Measurements from ENCODE around the gene PRKD2. TPM values are rescaled to one million over a fixed set of nuclear protein-coding genes. Genes with fewer than 3 reads are reported as not detected.

Gene PRKD2
- total and polyA plus RNA-seq, 5 experiments from 2014 or later = 28.6 to 102 (median 79.7) TPM

DNA sequence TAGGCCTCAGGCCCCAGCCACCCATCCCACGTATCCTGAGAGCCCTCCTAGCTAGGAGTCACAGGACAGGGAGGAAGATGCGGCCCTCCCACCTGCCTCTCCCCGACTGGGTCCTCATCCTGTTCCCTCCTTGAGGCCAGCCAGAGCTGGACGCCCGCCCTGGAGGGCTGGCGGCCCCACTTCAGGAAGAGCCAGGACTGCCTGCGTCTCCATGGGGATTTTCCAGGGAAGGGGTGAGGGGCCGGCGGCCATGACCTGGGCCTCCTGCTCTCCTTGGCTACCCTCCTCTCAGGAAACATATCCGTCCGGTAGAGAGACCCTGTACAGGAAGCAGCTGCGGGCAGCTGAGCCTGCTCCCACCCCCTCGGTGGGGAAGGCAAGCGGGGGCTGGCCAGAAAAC is 11.3 kb upstream of the PRKD2 start:
- no peaks in the 10 kb centered on the region for H3K27me3 Mint-ChIP-seq
- POLR2A ChIA-PET = interaction anchor here (0.6 to 5.8 kb wide), 7 partner anchors 10 to 133 kb away, joined by 3 to 52 read pairs (median 5); no protein-coding TSS in a partner anchor
- H3K27ac Mint-ChIP-seq = peak overlapping the region in 3 of 10 donors; percentile 15 to 81 (median 26)
- DNase-seq (no peak), ATAC-seq (no peak)
- no peaks in the 10 kb centered on the region for H3K9me3 Mint-ChIP-seq
- peaks cover 0 to 72% (median 8%) of the 10 kb centered on the region in 3 donors for H3K36me3 Mint-ChIP-seq
- peaks cover 19 to 29% (median 25%) of the 10 kb centered on the region in 4 donors for H3K4me1 Mint-ChIP-seq
- H3K4me3 Mint-ChIP-seq = peak overlapping the region in 2 of 10 donors; percentile 24 to 47

DNA sequence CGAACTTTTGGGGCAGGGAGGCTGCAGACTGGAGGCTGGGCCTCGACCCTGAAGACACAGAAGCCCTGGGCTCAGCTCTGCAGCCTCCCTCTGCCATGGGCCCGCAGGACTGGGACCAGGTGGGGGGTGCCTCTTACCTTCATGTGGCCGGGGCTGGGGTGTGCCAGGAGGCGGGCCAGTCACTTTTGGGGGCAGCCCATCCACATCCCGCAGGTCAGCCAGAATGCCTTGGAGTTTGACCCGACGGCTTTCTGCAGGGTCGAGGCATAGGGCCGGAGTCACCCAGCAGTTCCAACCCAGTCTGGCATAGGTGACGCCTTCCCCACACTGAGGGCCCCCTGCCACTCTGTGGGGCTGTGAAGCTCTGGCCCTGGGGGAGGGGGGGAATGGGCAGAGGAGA is 10.8 kb upstream of the PRKD2 start:
- Mint-ChIP-seq H3K4me3 (no peak overlapping the region), H3K27me3 (no peaks in the 10 kb centered on the region), H3K4me1 (peaks cover 20 to 31% (median 27%) of the 10 kb centered on the region in 4 donors), H3K36me3 (peaks cover 0 to 68% (median 8%) of the 10 kb centered on the region in 3 donors), H3K9me3 (no peaks in the 10 kb centered on the region), H3K27ac (no peak overlapping the region)
- DNase-seq (no peak), ATAC-seq (no peak)
- POLR2A ChIA-PET = interaction anchor here (0.6 to 5.8 kb wide), 6 partner anchors 10 to 132 kb away, joined by 3 to 52 read pairs (median 9); no protein-coding TSS in a partner anchor

DNA sequence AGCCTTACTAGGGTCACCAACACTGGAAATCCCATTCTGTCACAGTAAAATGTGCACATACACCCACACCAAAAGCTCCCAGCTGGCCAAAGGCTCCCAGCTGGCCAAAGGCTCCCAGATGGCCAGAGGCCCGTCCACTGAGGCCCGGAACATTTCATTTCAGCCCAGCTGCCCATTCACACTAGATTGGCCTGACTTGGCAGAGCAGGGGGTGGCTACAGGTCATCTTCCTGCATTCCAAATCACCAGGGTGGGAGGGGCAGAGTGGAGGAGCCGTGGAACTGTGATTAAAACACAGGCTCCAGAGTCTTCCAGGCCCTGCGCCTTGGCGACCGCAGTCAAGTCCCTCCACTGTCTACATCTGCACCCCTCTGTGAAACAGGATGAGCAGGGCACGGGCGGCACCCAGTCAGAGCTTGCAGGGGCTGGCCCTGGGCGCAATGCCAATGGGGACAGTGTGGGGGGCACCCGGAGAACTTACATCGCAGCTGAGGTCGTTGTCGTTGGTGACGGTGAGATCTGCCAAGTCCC is 10.1 kb upstream of the PRKD2 start:
- Mint-ChIP-seq H3K27ac (no peak overlapping the region), H3K36me3 (peaks cover 0 to 67% (median 8%) of the 10 kb centered on the region in 3 donors), H3K4me1 (peaks cover 27 to 36% (median 28%) of the 10 kb centered on the region in 4 donors), H3K9me3 (no peaks in the 10 kb centered on the region), H3K27me3 (no peaks in the 10 kb centered on the region), H3K4me3 (no peak overlapping the region)
- no peak for DNase-seq
- POLR2A ChIA-PET = interaction anchor here (1.4 to 5.8 kb wide), 4 partner anchors 9 to 22 kb away, joined by 3 to 52 read pairs (median 26); no protein-coding TSS in a partner anchor
- ATAC-seq = no peak

DNA sequence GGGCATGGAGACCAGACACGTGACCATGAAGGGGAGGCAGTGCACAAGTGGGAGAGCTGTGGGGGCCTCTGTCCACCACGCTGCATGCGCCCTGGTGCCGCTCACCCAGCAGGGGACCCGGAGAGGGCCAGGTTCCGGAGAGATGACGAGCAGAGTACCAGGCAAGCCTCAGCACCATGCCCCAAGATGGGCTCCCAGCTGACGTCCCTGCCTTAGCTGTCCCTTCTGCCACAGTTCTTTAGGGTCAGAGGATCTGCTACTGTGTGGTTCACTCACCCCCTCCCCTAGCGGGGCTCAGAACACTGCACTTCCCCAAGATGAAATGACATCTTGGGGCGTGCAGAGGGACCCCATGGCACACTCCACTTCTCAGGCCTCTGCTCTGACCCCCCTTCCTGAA is 9.6 kb upstream of the PRKD2 start:
- POLR2A ChIA-PET = interaction anchor here (1.4 to 5.8 kb wide), 3 partner anchors 12 to 22 kb away, joined by 3 to 52 read pairs (median 48); no protein-coding TSS in a partner anchor
- DNase-seq (no peak), ATAC-seq (no peak)
- peaks cover 0 to 65% (median 8%) of the 10 kb centered on the region in 3 donors for H3K36me3 Mint-ChIP-seq
- H3K27ac Mint-ChIP-seq = peak overlapping the region in 2 of 10 donors; percentile 40 to 55
- H3K4me1 Mint-ChIP-seq = peaks cover 24 to 35% (median 29%) of the 10 kb centered on the region in 4 donors
- peak overlapping the region in 1 of 10 donors; percentile 29 for H3K4me3 Mint-ChIP-seq
- no peaks in the 10 kb centered on the region for H3K9me3 Mint-ChIP-seq
- H3K27me3 Mint-ChIP-seq = no peaks in the 10 kb centered on the region

DNA sequence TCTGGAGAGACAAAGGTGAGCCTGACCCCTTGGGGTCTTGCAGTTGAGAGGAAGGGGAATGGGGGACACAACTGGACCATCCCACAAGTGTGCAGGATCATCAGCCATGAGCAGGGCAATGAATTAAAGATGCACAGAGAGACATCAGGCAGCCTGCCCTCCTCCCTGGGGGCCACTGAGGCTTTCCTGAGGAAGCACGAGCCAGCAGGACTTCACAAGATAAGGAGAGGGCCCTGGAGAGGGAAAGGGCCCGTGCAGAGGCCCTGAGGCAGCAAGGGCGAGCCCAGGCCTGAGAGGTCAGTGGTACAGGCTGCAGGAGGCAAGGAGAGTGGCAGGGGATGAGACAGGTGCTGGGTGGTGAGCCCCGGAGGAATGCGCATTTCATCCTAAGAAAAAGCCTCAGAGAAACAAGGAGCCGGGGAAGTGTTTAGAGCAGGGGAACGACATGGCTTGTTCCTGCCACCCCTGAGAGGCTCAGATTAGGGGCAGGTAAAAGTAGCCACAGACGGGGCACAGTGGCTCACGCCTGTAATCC is 9.0 kb upstream of the PRKD2 start:
- H3K4me3 Mint-ChIP-seq = no peak overlapping the region
- POLR2A ChIA-PET = interaction anchor here (1.4 to 5.8 kb wide), 3 partner anchors 12 to 21 kb away, joined by 3 to 52 read pairs (median 48); no protein-coding TSS in a partner anchor
- no peaks in the 10 kb centered on the region for H3K9me3 Mint-ChIP-seq
- H3K27me3 Mint-ChIP-seq = no peaks in the 10 kb centered on the region
- H3K27ac Mint-ChIP-seq = peak overlapping the region in 1 of 10 donors; percentile 55
- peaks cover 24 to 36% (median 31%) of the 10 kb centered on the region in 4 donors for H3K4me1 Mint-ChIP-seq
- DNase-seq = no peak
- ATAC-seq = no peak
- peaks cover 0 to 63% (median 8%) of the 10 kb centered on the region in 3 donors for H3K36me3 Mint-ChIP-seq

DNA sequence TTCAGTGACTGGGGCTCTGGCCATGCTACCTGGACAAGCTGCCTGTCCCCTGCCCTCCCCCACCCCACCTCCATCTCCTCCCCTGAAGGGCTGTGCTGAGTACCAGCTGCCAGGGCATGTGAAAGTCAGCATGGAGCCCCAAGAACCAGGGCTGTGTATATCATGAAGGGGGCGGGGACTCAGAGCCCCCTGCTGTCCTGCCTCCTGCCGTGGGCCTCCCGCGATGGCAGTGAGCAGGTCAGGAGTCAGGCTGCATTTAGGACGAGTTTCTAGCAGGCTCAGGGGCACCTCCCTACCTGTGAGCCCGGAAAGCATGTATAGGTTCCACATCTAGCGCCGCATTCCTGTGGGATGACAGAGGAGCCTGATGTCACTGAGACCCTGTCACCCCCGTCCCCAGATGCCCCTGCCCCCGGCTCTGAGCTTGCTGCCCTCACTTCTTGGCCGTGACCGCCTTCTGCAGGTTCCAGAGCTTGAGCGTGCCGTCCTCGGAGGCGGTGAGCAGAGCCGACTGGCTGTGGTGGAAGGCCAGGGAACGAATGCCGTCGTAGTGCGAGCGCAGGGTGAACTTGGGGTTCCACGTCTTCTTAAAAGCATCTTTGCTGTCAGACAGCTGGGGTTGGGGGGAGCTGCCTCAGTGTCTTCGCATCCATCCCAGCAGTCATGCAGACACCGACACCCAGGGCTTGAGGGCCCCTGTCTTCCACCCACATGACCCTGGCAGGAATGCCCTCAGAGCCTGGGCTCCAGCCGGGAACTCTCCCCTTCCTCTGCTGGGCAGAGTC is 8.3 kb upstream of the PRKD2 start:
- H3K9me3 Mint-ChIP-seq = no peaks in the 10 kb centered on the region
- H3K27me3 Mint-ChIP-seq = no peaks in the 10 kb centered on the region
- H3K36me3 Mint-ChIP-seq = peaks cover 0 to 60% (median 8%) of the 10 kb centered on the region in 3 donors
- ATAC-seq (no peak), DNase-seq (no peak)
- no peak overlapping the region for H3K4me3 Mint-ChIP-seq
- H3K4me1 Mint-ChIP-seq = peaks cover 24 to 40% (median 35%) of the 10 kb centered on the region in 4 donors
- H3K27ac Mint-ChIP-seq = no peak overlapping the region
- POLR2A ChIA-PET = interaction anchor here (5.8 kb wide), 1 partner anchor 11 kb away, joined by 52 read pairs; no protein-coding TSS in a partner anchor

DNA sequence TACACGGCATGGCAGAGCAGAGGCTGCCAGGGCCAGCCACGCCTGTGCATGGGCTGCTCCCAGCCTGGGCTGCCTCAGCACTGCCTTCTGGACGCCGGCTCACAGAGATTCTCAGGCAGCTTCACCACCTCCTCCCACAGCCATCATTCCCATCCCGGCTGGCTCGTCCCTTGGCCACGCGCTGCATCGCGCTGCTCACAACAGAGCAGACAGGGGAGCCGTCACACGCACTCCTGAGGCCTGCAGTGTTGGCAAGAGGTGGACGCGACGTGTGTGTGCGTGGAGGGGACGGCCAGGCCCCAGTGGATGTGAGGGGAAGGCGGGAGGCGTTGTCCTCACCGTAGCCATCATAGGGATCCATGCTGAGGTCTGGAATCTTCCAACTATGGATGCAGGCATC is 7.6 kb upstream of the PRKD2 start:
- no peak for ATAC-seq
- POLR2A ChIA-PET = interaction anchor here (5.8 kb wide), 1 partner anchor 10 kb away, joined by 52 read pairs; no protein-coding TSS in a partner anchor
- DNase-seq = no peak
- H3K4me1 Mint-ChIP-seq = peaks cover 27 to 42% (median 39%) of the 10 kb centered on the region in 4 donors
- H3K27ac Mint-ChIP-seq = peak overlapping the region in 2 of 10 donors; percentile 9 to 83
- no peak overlapping the region for H3K4me3 Mint-ChIP-seq
- H3K9me3 Mint-ChIP-seq = no peaks in the 10 kb centered on the region
- no peaks in the 10 kb centered on the region for H3K27me3 Mint-ChIP-seq
- peaks cover 0 to 61% (median 8%) of the 10 kb centered on the region in 3 donors for H3K36me3 Mint-ChIP-seq

DNA sequence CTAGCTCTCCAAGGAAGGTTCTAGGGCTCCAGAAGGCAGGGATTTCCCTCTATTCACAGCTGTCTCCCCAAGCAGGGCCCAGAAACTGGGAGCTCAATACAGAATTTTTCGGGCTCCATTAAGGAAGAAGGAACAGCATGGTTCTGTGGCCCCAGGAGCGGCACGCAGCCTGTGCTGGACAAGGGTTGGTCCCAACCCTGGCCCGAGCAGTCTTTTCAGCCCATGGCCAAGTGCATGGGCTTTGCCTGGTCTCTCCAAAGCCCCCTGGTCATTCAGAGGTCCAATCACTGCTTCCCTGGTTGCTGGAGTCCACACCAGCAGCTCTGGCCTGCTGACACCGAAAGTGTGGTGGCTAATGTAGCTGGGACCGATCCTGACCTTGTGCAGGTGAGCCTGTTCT is 6.6 kb upstream of the PRKD2 start:
- Mint-ChIP-seq H3K27ac (no peak overlapping the region), H3K36me3 (peaks cover 0 to 54% (median 5%) of the 10 kb centered on the region in 3 donors), H3K9me3 (no peaks in the 10 kb centered on the region), H3K4me1 (peaks cover 27 to 44% (median 40%) of the 10 kb centered on the region in 4 donors), H3K4me3 (peak overlapping the region in 2 of 10 donors; percentile 34 to 54), H3K27me3 (no peaks in the 10 kb centered on the region)
- no peak for DNase-seq
- POLR2A ChIA-PET = interaction anchor here (0.7 to 1.2 kb wide), 5 partner anchors 9 to 24 kb away, joined by 3 to 6 read pairs (median 3); no protein-coding TSS in a partner anchor
- no peak for ATAC-seq

DNA sequence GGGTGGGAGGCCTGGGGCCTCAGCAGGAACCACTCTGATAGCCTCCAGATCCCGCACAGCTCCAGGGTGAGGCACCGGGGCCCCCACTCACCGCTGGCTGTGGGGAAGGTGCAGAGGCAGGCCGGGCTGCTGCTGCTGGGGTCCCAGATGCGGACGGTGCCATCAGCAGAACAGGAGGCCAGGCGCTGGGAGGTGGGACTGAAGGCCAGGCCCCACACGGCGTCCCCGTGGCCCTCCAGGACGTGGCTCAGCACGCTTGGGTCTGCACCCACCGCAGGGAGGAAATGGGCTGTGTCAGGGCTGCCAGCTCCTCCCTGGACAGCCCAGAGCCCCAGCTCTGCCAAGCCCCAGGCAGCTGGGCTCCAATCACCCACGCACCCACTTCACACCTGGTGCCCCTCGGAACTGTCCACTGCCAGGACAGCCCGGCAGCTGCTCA is 6.1 kb upstream of the PRKD2 start:
- ATAC-seq (no peak), DNase-seq (no peak)
- POLR2A ChIA-PET = interaction anchor here (0.7 to 1.2 kb wide), 3 partner anchors 9 to 19 kb away, joined by 3 to 6 read pairs (median 3); no protein-coding TSS in a partner anchor
- H3K9me3 Mint-ChIP-seq = no peaks in the 10 kb centered on the region
- H3K4me1 Mint-ChIP-seq = peaks cover 29 to 47% (median 42%) of the 10 kb centered on the region in 4 donors
- peaks cover 0 to 54% (median 5%) of the 10 kb centered on the region in 3 donors for H3K36me3 Mint-ChIP-seq
- peak overlapping the region in 1 of 10 donors; percentile 73 for H3K27ac Mint-ChIP-seq
- H3K4me3 Mint-ChIP-seq = peak overlapping the region in 1 of 10 donors; percentile 54
- H3K27me3 Mint-ChIP-seq = no peaks in the 10 kb centered on the region

DNA sequence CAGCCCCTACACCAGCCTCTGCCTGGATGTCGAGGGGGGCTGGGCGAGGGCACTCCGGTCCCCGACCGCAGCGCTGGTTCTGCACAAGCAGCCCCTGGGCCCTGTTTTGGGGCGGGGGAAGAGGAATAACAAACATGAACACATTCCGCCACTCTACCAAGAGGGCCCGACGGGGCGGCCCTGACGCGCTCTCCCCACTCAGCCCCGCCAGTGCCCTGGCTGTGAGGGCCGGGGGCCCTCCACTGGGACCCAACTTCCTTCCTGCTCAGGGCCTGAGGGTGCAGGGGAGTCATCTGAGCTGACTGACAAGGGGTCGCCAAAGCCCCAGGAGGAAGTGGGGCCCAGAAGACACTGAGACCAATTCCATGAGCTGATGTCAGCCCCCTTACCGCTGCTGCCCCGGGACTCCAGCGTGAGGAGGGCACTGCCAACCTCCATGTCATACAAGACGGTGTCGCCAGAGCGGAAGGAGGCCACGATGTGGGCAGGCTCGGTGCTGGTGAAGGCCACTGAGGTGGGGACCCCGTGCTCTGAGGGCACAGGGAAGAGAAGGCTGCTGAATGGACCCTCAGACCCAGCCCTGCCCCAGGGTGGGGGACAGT is 5.6 kb upstream of the PRKD2 start:
- DNase-seq = no peak
- H3K27ac Mint-ChIP-seq = peak overlapping the region in 2 of 10 donors; percentile 61 to 73
- peaks cover 0 to 51% (median 5%) of the 10 kb centered on the region in 3 donors for H3K36me3 Mint-ChIP-seq

DNA sequence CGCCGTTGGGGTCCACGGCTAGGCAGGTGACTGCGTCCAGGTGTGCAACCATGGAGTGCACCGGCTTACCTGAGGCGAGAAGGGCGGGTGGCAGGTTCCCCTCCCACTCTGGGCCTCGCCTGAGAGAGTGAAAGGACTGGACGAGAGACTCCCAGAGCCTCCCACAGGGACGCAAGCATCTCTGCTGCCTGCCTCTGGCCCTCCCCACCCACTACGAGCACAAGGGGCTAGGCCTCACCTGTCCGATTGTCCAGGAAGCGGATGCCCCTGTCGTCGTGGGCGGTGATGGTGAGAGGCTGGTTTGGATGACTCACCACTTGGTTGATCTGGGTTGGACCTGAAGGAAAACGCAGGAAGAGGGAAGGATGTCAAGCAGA is 5.1 kb upstream of the PRKD2 start:
- Mint-ChIP-seq H3K27me3 (no peaks in the 10 kb centered on the region), H3K4me3 (peak overlapping the region in 2 of 10 donors; percentile 51 to 72), H3K27ac (peak overlapping the region in 5 of 10 donors; percentile 61 to 90 (median 74)), H3K4me1 (peaks cover 30 to 54% (median 48%) of the 10 kb centered on the region in 4 donors), H3K36me3 (peaks cover 0 to 47% (median 5%) of the 10 kb centered on the region in 3 donors), H3K9me3 (no peaks in the 10 kb centered on the region)
- POLR2A ChIA-PET = interaction anchor here (0.5 kb wide), 1 partner anchor 92 kb away, joined by 3 read pairs; no protein-coding TSS in a partner anchor
- ATAC-seq = no peak
- no peak for DNase-seq

More for the DNA sequence above, 5.6 kb upstream of the PRKD2 start:
- no peaks in the 10 kb centered on the region for H3K27me3 Mint-ChIP-seq
- H3K4me3 Mint-ChIP-seq = peak overlapping the region in 2 of 10 donors; percentile 51 to 72
- H3K4me1 Mint-ChIP-seq = peaks cover 32 to 51% (median 47%) of the 10 kb centered on the region in 4 donors
- POLR2A ChIA-PET = interaction anchor here (0.7 to 1.2 kb wide), 3 partner anchors 8 to 19 kb away, joined by 3 to 6 read pairs (median 3); no protein-coding TSS in a partner anchor
- no peaks in the 10 kb centered on the region for H3K9me3 Mint-ChIP-seq
- no peak for ATAC-seq

All from naive thymus-derived CD8-positive, alpha-beta T cell (primary cell).